WTC11 (cell line): ENCODE results near the gene ADGRB2. TPM values are rescaled to one million over a fixed set of nuclear protein-coding genes. Genes with fewer than 3 reads are reported as not detected.

Source experiments
- ATAC-seq: fragments of 200-7000 bp; cut with Tn5 transposase; 2 replicates; pipeline ENCODE4 v1.10.0; 2021; ENCODE audit warnings: mild to moderate bottlenecking, moderate library complexity
- CTCF ChIA-PET: fragments of 300-600 bp; sonication (Branson Sonifier 250); formaldehyde crosslinking; loops from one replicate; lab custom pipeline; 2021; ENCODE audit warnings: antibody characterized with exemption; lab: Charles Lee
- POLR2A ChIA-PET: fragments of 350-600 bp; sonication (Branson Sonifier 250); formaldehyde crosslinking; loops from one replicate; lab custom pipeline; 2021; ENCODE audit warnings: antibody characterized with exemption; lab: Charles Lee
- DNase-seq: peaks from one replicate; pipeline ENCODE4 v3.0.0; 2021; ENCODE audit warnings: low spot score
- H3K27ac Mint-ChIP-seq: 2 replicates; pipeline ENCODE4 v1.8.0; 2021; ENCODE audit warnings: mixed read lengths
- H3K27me3 Mint-ChIP-seq: 2 replicates; pipeline ENCODE4 v1.8.0; 2021; ENCODE audit warnings: low read depth, mild to moderate bottlenecking, moderate library complexity, mixed read lengths
- H3K36me3 Mint-ChIP-seq: 2 replicates; pipeline ENCODE4 v1.8.0; 2021; ENCODE audit warnings: mixed read lengths
- H3K4me1 Mint-ChIP-seq: 2 replicates; pipeline ENCODE4 v1.8.0; 2022; ENCODE audit warnings: mixed read lengths
- H3K4me3 Mint-ChIP-seq: 2 replicates; pipeline ENCODE4 v1.8.0; 2021; ENCODE audit warnings: mild to moderate bottlenecking, moderate library complexity, mixed read lengths
- H3K9me3 Mint-ChIP-seq: 2 replicates; pipeline ENCODE4 v1.8.0; 2021; ENCODE audit warnings: mixed read lengths
- ATF2 ChIP-seq: sonication (generic); formaldehyde crosslinking; IDR thresholded peaks from 2 replicates; pipeline ENCODE4 v1.8.1; 2022; ENCODE audit warnings: low read depth, missing genetic modification reagents, borderline replicate concordance
- ERG ChIP-seq: fragments of 250-450 bp; sonication (Bioruptor Pico); IDR thresholded peaks from 2 replicates; pipeline ENCODE4 v1.8.0; 2021; ENCODE audit warnings: mild to moderate bottlenecking
- FOXK1 ChIP-seq: sonication (generic); formaldehyde crosslinking; IDR thresholded peaks from 2 replicates; pipeline ENCODE4 v1.8.0; 2022; ENCODE audit warnings: mild to moderate bottlenecking, moderate library complexity, missing genetic modification reagents
- FOXP1 ChIP-seq: sonication (generic); formaldehyde crosslinking; IDR thresholded peaks from 2 replicates; pipeline ENCODE4 v1.8.0; 2022; ENCODE audit warnings: missing genetic modification reagents, mild to moderate bottlenecking, moderate library complexity, borderline replicate concordance
- GRHL2 ChIP-seq: fragments of 250-450 bp; sonication (Bioruptor Pico); IDR thresholded peaks from 2 replicates; pipeline ENCODE4 v1.8.0; 2022; ENCODE audit warnings: mild to moderate bottlenecking, moderate library complexity; ENCODE audit not compliant: insufficient replicate concordance, severe bottlenecking
- GTF2I ChIP-seq: fragments of 250-450 bp; sonication (Bioruptor Pico); conservative IDR thresholded peaks from 2 replicates; pipeline ENCODE4 v1.4.0; 2021; ENCODE audit warnings: mild to moderate bottlenecking
- MYBL2 ChIP-seq: sonication (generic); formaldehyde crosslinking; IDR thresholded peaks from 2 replicates; pipeline ENCODE4 v1.8.1; 2023; ENCODE audit warnings: mild to moderate bottlenecking, moderate library complexity, missing genetic modification reagents
- NFATC4 ChIP-seq: fragments of 250-450 bp; sonication (Bioruptor Pico); IDR thresholded peaks from 2 replicates; pipeline ENCODE4 v1.9.0; 2021; ENCODE audit warnings: mild to moderate bottlenecking
- NFYB ChIP-seq: sonication (generic); formaldehyde crosslinking; conservative IDR thresholded peaks from 2 replicates; pipeline ENCODE4 v1.8.0; 2022; ENCODE audit warnings: low read depth, missing genetic modification reagents
- NR3C1 ChIP-seq: sonication (generic); formaldehyde crosslinking; conservative IDR thresholded peaks from 2 replicates; pipeline ENCODE4 v1.8.1; 2023; ENCODE audit warnings: low read depth, mild to moderate bottlenecking, missing genetic modification reagents
- SMAD3 ChIP-seq: sonication (generic); formaldehyde crosslinking; IDR thresholded peaks from 2 replicates; pipeline ENCODE4 v1.8.0; 2022; ENCODE audit warnings: missing genetic modification reagents, mild to moderate bottlenecking, borderline replicate concordance
- TEAD1 ChIP-seq: sonication (generic); formaldehyde crosslinking; IDR thresholded peaks from 2 replicates; pipeline ENCODE4 v1.8.0; 2022; ENCODE audit warnings: mild to moderate bottlenecking, missing genetic modification reagents
- ZNF121 ChIP-seq: sonication (generic); formaldehyde crosslinking; IDR thresholded peaks from 2 replicates; pipeline ENCODE4 v1.8.0; 2023; ENCODE audit warnings: missing genetic modification reagents
- ZNF263 ChIP-seq: sonication (generic); formaldehyde crosslinking; IDR thresholded peaks from 2 replicates; pipeline ENCODE4 v1.8.1; 2022; ENCODE audit warnings: low read depth, mild to moderate bottlenecking, moderate library complexity, missing genetic modification reagents
- ZNF317 ChIP-seq: sonication (generic); formaldehyde crosslinking; IDR thresholded peaks from 2 replicates; pipeline ENCODE4 v1.8.1; 2023; ENCODE audit warnings: low read depth, mild to moderate bottlenecking, moderate library complexity, missing genetic modification reagents, borderline replicate concordance
- total RNA-seq: library from RNA; stranded (reverse); gene quantifications from 3 replicates; pipeline ENCODE4 v1.2.3, GENCODE V29; 2021
- TF ChIP-seq, protein P1 (sequence below): fragments of 200-600 bp; IDR thresholded peaks from 2 replicates; pipeline ENCODE4 v1.8.0; 2022; ENCODE audit warnings: antibody characterized with exemption
- TF ChIP-seq, protein P2 (sequence below): sonication (generic); formaldehyde crosslinking; IDR thresholded peaks from 2 replicates; pipeline ENCODE4 v1.8.1; 2023; ENCODE audit warnings: mild to moderate bottlenecking, missing genetic modification reagents, moderate library complexity
- TF ChIP-seq, protein P3 (sequence below): sonication (generic); formaldehyde crosslinking; IDR thresholded peaks from 2 replicates; pipeline ENCODE4 v1.8.1; 2022; ENCODE audit warnings: mild to moderate bottlenecking, moderate library complexity, missing genetic modification reagents
- TF ChIP-seq, protein P4 (sequence below): sonication (generic); formaldehyde crosslinking; IDR thresholded peaks from 2 replicates; pipeline ENCODE4 v1.8.1; 2023; ENCODE audit warnings: mild to moderate bottlenecking, missing genetic modification reagents
- TF ChIP-seq, protein P5 (sequence below): sonication (generic); formaldehyde crosslinking; IDR thresholded peaks from 2 replicates; pipeline ENCODE4 v1.8.1; 2023; ENCODE audit warnings: mild to moderate bottlenecking, moderate library complexity, missing genetic modification reagents

Gene ADGRB2
- total RNA-seq, 1 experiment from 2014 or later, result 39.3 TPM

- TF ChIP-seq ERG (CRISPR knock-in tag) (no peak), SMAD3 (0 out of 2 replicates have a peak, but pooled peaks have one; percentile 22)
Observed at GRCh38 chr1:31715087-31715872, 48.9 kb downstream of the ADGRB2 start (continued).

DNA sequence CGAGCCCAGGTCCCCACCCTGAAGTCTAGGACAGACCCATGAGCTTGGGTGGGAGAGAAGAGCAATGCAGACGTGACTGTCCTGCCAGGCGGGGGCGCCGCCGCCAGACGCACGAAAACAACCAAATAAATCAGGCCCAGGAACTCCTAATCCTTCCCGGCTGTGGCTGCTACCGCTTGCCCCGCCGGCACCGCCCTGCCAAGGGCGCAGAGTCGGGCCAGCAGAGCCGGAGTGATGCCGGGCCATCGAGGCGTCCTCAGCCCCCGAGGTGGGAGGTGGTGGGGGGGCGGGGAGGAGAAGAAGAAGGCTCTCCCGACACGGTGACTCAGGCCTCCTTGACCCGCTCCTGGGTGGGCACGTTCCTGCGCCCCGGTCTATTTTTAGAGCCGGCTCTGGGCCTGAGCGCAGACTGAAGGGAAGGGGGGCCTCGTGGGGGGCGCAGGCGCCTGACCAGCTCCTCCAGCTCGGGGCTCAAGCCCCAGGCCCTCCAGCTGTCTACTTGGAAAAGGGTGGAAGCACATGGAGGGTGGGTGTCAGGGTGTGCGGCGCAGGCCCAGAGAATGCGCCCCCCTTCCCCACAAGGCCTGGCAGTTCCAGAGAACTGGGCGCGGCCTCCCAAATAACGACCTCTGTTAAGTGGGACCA, 49.6 kb downstream of the ADGRB2 start:
- CTCF ChIA-PET, result interaction anchor here (0.5 to 8.9 kb wide), 32 partner anchors 11 to 550 kb away, joined by 3 to 196 read pairs (median 5); partner anchors contain the start of genes ADGRB2, COL16A1, PEF1 and SPOCD1
- no peaks in the 10 kb centered on the region for H3K9me3 Mint-ChIP-seq
- peaks cover 22% of the 10 kb centered on the region for H3K4me1 Mint-ChIP-seq
- DNase-seq (peak; percentile 78), ATAC-seq (peak; percentile 19)
- peak overlapping the region; percentile 92 for H3K4me3 Mint-ChIP-seq
- TF ChIP-seq TEAD1 (CRISPR knock-in tag), result 0 out of 2 replicates have a peak, but pooled peaks have one; percentile 37
- no peak for TF ChIP-seq ZNF317 (CRISPR knock-in tag)
- TF ChIP-seq, protein P1, sequence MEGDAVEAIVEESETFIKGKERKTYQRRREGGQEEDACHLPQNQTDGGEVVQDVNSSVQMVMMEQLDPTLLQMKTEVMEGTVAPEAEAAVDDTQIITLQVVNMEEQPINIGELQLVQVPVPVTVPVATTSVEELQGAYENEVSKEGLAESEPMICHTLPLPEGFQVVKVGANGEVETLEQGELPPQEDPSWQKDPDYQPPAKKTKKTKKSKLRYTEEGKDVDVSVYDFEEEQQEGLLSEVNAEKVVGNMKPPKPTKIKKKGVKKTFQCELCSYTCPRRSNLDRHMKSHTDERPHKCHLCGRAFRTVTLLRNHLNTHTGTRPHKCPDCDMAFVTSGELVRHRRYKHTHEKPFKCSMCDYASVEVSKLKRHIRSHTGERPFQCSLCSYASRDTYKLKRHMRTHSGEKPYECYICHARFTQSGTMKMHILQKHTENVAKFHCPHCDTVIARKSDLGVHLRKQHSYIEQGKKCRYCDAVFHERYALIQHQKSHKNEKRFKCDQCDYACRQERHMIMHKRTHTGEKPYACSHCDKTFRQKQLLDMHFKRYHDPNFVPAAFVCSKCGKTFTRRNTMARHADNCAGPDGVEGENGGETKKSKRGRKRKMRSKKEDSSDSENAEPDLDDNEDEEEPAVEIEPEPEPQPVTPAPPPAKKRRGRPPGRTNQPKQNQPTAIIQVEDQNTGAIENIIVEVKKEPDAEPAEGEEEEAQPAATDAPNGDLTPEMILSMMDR, result no peak
- TF ChIP-seq NFATC4 (CRISPR knock-in tag), result no peak
- no peak for TF ChIP-seq ATF2 (CRISPR knock-in tag)
- TF ChIP-seq, protein P2, sequence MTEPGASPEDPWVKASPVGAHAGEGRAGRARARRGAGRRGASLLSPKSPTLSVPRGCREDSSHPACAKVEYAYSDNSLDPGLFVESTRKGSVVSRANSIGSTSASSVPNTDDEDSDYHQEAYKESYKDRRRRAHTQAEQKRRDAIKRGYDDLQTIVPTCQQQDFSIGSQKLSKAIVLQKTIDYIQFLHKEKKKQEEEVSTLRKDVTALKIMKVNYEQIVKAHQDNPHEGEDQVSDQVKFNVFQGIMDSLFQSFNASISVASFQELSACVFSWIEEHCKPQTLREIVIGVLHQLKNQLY (CRISPR knock-in tag), result no peak
- TF ChIP-seq ZNF263 (CRISPR knock-in tag), result no peak
- TF ChIP-seq NFYB (CRISPR knock-in tag), result 0 out of 2 replicates have a peak, but pooled peaks have one; percentile 14
- TF ChIP-seq, protein P3, sequence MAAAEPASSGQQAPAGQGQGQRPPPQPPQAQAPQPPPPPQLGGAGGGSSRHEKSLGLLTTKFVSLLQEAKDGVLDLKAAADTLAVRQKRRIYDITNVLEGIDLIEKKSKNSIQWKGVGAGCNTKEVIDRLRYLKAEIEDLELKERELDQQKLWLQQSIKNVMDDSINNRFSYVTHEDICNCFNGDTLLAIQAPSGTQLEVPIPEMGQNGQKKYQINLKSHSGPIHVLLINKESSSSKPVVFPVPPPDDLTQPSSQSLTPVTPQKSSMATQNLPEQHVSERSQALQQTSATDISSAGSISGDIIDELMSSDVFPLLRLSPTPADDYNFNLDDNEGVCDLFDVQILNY (CRISPR knock-in tag), result 0 out of 2 replicates have a peak, but pooled peaks have one; percentile 41
- no peak for TF ChIP-seq GRHL2 (CRISPR knock-in tag)
- TF ChIP-seq, protein P4, sequence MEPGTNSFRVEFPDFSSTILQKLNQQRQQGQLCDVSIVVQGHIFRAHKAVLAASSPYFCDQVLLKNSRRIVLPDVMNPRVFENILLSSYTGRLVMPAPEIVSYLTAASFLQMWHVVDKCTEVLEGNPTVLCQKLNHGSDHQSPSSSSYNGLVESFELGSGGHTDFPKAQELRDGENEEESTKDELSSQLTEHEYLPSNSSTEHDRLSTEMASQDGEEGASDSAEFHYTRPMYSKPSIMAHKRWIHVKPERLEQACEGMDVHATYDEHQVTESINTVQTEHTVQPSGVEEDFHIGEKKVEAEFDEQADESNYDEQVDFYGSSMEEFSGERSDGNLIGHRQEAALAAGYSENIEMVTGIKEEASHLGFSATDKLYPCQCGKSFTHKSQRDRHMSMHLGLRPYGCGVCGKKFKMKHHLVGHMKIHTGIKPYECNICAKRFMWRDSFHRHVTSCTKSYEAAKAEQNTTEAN (CRISPR knock-in tag), result 0 out of 2 replicates have a peak, but pooled peaks have one; percentile 23
- TF ChIP-seq, protein P5, sequence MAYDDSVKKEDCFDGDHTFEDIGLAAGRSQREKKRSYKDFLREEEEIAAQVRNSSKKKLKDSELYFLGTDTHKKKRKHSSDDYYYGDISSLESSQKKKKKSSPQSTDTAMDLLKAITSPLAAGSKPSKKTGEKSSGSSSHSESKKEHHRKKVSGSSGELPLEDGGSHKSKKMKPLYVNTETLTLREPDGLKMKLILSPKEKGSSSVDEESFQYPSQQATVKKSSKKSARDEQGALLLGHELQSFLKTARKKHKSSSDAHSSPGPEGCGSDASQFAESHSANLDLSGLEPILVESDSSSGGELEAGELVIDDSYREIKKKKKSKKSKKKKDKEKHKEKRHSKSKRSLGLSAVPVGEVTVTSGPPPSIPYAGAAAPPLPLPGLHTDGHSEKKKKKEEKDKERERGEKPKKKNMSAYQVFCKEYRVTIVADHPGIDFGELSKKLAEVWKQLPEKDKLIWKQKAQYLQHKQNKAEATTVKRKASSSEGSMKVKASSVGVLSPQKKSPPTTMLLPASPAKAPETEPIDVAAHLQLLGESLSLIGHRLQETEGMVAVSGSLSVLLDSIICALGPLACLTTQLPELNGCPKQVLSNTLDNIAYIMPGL (CRISPR knock-in tag), result peak; percentile 64
- 0 out of 2 replicates have a peak, but pooled peaks have one; percentile 20 for TF ChIP-seq GTF2I (CRISPR knock-in tag)
- TF ChIP-seq FOXK1 (CRISPR knock-in tag), result 0 out of 2 replicates have a peak, but pooled peaks have one; percentile 18
- TF ChIP-seq FOXP1 (CRISPR knock-in tag), result peak; percentile 73; the same call in 1 of the 2 replicates
- TF ChIP-seq MYBL2, result 0 out of 2 replicates have a peak, but pooled peaks have one; percentile 71
- TF ChIP-seq NR3C1 (CRISPR knock-in tag), result no peak
- 0 out of 2 replicates have a peak, but pooled peaks have one; percentile 7 for TF ChIP-seq ZNF121 (CRISPR knock-in tag)
- peaks cover 4% of the 10 kb centered on the region for H3K27me3 Mint-ChIP-seq
- H3K36me3 Mint-ChIP-seq, result no peaks in the 10 kb centered on the region
- POLR2A ChIA-PET, result interaction anchor here (1.7 to 2.5 kb wide), 3 partner anchors 10 to 74 kb away, joined by 7 to 15 read pairs (median 13); partner anchors contain the start of gene COL16A1
- H3K27ac Mint-ChIP-seq, result peak overlapping the region; percentile 82; the same call in 1 of the 2 replicates
